Activated T-cell treated with anti-CD3 and anti-CD28 coated beads for 48 hours (primary cell): ENCODE results near the gene SASS6.

ENCODE experiments used
- DNase-seq: peaks from one replicate; pipeline ENCODE4 v3.0.0-alpha.2; 2020; ENCODE audit warnings: low read depth

SASS6 gene

GRCh38 chr1:100132566-100133477, at the start of gene SASS6, which contains the start of gene TRMT13:
Gene SASS6, minus strand, starts transcription at chr1:100132930. Its CDS starts 116 bp downstream, at chr1:100132814.
Gene TRMT13, plus strand, starts transcription at chr1:100133163. Its CDS starts 6 bp downstream, at chr1:100133169.
- DNase-seq: peak; percentile 87

DNA sequence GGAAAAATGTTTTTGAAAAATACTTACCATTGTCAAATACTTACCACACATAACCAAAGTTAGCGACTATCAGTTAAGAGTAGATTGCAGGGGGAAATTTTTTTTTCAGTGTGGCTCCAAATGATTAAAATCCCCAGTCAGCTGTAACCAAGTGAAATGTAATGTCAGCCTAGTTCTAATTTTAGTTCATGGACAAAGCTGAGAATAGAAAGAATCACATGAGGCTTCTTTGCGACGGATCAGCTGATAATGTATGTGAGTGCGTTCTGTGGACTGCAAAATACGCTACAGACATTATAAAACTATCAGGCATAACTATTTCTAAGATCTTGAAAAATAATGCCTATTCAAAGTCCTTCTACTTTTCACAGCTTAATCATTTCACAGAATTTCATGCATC, 45.4 kb upstream of the SASS6 start, which contains the start of gene LRRC39:
Gene LRRC39 (minus strand): TSS at position 166 of the 400 bp plus-strand sequence. CDS start 9,740 bp downstream, outside the sequence.
- no peak for DNase-seq

DNA sequence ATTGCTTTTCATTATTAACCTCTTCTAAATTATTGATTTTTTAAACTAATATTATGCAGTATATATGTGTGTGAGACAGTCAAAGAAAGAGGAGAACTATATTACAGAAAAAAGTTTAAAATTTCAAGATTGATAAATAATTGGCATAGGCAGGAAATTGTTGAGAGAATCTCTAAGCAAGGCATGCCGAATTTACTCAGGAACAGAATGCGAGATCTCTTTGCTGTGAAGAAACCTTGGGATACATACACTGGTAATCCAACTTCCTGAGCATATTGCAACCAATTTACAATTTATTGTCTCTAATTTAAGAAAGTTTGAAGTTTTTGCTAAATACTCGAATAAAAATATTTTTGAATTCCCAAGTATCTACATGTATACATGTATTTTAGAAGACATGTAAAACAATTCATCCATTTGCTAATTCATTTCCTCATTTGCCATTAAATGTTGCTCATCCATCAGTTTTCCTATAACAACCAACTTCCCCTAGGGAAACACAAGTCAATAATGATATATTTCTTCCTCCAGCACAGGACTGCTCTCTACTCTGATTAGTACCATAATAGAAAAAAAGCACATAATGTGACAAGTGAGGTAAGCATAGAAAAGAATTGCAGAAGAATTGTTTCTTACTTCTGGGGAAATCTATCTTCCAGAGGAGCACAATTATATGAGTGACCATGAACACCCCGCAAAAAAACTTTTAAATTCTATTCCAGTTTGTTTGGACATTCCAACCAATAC, 44.7 kb upstream of the SASS6 start:
- DNase-seq: no peak

DNA sequence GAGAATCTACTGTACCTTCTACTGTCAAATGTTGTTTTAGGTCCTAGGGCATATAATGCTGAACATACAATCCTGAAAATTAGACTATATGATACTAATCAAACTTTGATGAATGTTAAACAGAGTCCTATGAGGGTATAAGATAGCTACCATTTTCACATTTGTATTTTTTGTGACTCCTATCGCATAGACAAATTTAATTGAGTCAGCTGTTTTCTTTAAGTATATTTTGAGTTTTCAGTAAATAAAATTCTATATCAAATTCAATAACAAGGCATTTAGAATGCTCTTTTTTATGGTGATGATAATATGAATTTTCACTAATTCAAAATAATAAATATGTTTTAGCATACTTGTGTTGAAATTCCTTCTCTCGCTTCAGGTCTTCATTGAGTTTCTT, 35.3 kb upstream of the SASS6 start:
- no peak for DNase-seq

GRCh38 chr1:100164702-100165101, 32.0 kb upstream of the SASS6 start:
- no peak for DNase-seq

DNA sequence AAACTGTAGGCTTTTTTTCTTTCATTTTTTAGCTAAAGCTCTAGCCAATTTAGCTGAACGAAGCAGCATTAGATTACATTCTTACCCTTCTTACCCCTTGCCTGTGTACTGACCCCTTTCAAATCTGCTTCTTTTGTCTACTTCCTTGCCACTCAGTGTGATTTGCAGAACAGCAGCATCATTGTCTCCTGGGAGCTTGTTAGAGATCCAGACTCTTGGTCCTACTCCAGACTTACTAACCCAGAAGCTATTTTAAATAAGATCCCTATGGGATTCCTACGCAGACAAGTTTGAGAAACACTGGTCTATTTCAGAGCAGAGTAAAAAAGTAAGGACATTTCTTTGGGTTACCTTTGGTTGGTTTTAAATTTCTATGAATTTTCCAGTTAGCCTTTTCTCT, 31.5 kb upstream of the SASS6 start:
- DNase-seq: no peak

DNA sequence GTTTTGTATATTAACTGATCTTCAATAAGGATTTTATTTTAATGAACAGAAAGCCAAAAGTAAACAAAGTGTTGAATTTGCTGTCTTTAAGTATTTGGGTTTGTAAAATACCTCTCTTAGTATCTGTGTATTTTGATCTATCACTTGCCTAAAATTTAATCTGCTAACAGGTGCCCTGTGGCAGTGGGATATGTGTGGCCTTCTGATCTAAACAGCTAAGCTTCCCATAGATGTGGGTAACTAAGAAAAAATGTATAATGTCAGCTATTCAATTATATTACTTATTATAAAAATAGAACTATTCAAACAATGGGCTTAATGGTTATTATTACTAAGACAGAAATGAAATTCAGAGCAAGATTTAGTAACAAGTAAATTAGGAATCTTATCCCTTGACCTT, 30.2 kb upstream of the SASS6 start:
- no peak for DNase-seq

GRCh38 chr1:100152271-100152670, 19.5 kb upstream of the SASS6 start:
- DNase-seq: no peak

DNA sequence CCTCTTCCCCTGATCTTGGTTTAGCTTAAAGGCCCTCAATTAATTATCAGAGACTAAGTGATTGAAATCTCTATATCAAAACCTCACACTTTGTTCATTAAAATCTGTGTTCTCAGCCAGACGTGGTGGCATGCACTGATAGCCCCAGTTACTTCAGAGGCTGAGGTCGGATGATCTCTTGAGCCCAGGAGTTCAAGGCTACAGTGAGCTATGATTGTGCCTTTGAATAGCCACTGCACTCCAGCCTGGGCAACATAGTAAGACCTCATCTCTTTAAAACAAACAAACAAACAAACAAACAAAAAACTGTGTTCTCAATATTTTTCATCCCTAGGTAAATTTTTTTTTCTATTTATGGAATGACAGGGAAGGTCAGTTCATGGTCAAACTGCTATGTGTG, 18.9 kb upstream of the SASS6 start:
- DNase-seq: no peak

GRCh38 chr1:100147875-100148274, 15.1 kb upstream of the SASS6 start:
- no peak for DNase-seq

GRCh38 chr1:100146958-100147357, 14.2 kb upstream of the SASS6 start:
- DNase-seq: no peak

DNA sequence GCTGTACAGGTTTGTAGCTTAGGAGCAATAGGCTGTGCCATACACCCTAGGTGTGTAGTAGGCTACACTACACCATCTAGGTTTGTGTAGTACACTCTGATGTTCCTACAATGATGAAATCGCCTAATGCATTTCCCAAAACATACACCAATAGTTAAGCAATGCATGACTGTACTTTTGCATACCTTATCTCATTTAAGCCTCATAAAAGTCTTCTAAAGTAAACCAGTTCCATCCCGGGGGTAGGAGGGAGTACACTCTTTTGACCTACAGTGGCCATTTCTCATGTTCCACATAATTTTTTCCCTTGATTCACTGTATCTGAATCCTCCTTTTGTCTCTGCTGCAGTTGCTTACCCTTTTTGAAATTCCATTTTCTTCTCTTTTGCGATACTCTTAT, 12.4 kb upstream of the SASS6 start:
- no peak for DNase-seq

DNA sequence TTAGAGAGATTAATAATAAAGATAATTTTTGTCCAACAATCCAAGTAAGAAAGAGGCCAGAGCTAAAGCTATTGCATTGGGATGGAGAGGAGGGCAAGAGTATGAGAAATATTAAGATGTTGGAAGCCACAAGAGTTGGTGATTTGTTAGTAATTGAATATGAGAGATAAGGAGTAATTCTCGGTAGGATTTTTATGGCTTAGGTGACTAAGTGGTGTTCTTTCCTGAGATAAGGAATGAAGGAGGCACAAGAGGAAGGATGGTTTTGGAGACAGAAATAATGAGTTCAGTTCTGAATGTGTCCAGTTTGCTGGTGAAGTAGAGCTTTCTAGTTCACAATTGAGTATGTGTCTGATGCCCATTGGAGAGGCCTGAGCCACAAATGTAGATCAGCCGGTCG, 9.6 kb upstream of the SASS6 start:
- no peak for DNase-seq

- no peak for DNase-seq
Measured at GRCh38 chr1:100141192-100141591, 8.5 kb upstream of the SASS6 start.

- no peak for DNase-seq
Measured at GRCh38 chr1:100137602-100138001, 4.9 kb upstream of the SASS6 start.

DNA sequence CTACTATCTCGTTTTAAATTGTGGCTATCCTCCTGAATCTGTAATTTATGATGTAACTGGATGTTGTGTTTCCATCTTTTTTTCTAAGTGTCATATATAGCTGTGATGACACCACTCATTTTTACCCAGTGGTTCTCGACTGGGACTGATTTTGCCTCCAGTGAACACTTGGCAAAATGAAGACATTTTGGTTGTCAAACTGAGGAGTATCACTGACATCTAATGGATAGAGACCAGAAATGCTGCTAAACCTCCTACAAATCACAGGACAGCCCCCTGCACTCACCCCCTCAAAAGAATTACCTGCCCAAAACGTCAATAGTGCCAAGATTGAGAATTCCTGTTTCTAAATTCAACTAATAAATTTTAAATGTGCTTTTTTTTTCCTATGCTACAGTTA, 2.1 kb upstream of the SASS6 start:
- DNase-seq: no peak

GRCh38 chr1:100131623-100132022, 1.1 kb downstream of the SASS6 start:
- no peak for DNase-seq

- no peak for DNase-seq
Measured at GRCh38 chr1:100130552-100131077, 2.1 kb downstream of the SASS6 start.

DNA sequence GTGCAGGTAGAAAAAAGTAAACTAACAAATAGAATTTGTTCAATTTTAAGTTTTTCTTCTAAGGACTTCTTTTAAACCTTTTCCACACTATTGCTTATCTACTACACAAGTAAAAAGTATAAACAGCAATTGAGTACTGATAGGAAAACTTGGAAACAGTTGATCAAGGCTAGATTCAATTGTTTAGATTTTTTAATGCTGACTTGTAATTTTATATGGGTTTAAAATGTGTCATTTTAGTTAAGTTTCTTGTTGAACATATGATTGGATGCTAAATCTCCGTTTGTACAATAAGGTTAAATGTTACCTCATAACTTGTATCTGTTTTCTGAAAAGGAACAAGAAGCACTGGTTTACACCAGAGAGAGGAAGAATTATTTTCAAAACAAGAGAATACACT, 5.5 kb downstream of the SASS6 start:
- no peak for DNase-seq

DNA sequence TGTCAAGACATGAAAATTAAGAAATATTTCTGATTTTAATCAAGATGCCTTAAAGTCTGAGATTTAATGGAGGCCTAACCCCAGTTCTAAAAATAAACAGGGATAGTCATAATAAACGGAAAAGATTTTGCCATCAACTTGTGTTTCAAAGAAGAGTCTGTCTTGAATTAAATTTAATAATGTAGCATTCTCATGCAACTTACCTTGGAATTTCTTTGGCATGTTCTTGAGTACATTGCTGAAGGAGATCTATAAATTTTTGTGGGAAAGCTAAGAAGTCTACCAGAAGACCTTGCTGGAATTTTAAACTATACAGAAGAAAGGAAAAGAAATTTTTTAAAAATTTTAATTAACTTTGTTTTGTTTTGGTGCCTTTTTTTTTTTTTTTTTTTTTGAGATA, 10.6 kb downstream of the SASS6 start:
- no peak for DNase-seq

- no peak for DNase-seq
Measured at GRCh38 chr1:100115524-100115923, 17.2 kb downstream of the SASS6 start.

- DNase-seq: no peak
Measured at GRCh38 chr1:100109554-100110066, 23.1 kb downstream of the SASS6 start.

GRCh38 chr1:100107696-100108095, 25.0 kb downstream of the SASS6 start:
- no peak for DNase-seq
